Activated CD8-positive, alpha-beta memory T cell treated with anti-CD3 and anti-CD28 coated beads, Interleukin-2, amount 10 ng/mL, durations not matched to agents 7 days and 5 days (primary cell): ENCODE results near the gene CHD9NB. TPM values are rescaled to one million over a fixed set of nuclear protein-coding genes. Genes with fewer than 3 reads are reported as not detected.
"Not testable (repeated sequence)": the region's sequence is repeated elsewhere in the genome, so short reads cannot be mapped to it uniquely, and the experiment has no call there.

Source experiments
- ATAC-seq: fragments of 150-1000 bp; cut with Tn5 transposase; one replicate; pipeline ENCODE4 v1.10.0; 2021; ENCODE audit warnings: moderate library complexity
- CTCF ChIA-PET: fragments of 350-600 bp; sonication (Branson Sonifier 250); formaldehyde crosslinking; loops from one replicate; lab custom pipeline; 2021; ENCODE audit warnings: antibody characterized with exemption; lab: Charles Lee
- DNase-seq: peaks from one replicate; pipeline ENCODE4 v3.0.0-alpha.2; 2020
- H3K27ac Mint-ChIP-seq: one replicate; pipeline ENCODE4 v1.8.0; 2021; ENCODE audit warnings: mild to moderate bottlenecking, mixed read lengths
- H3K27me3 Mint-ChIP-seq: one replicate; pipeline ENCODE4 v1.8.0; 2021; ENCODE audit warnings: mixed read lengths
- H3K36me3 Mint-ChIP-seq: one replicate; pipeline ENCODE4 v1.8.0; 2021; ENCODE audit warnings: mild to moderate bottlenecking, mixed read lengths
- H3K4me1 Mint-ChIP-seq: one replicate; pipeline ENCODE4 v1.8.0; 2021; ENCODE audit warnings: mixed read lengths
- H3K4me3 Mint-ChIP-seq: one replicate; pipeline ENCODE4 v1.8.0; 2021; ENCODE audit warnings: mild to moderate bottlenecking, moderate library complexity, mixed read lengths
- H3K9me3 Mint-ChIP-seq: one replicate; pipeline ENCODE4 v1.8.0; 2022; ENCODE audit warnings: low read depth, mixed read lengths
- total RNA-seq, 2 experiments: library from RNA; stranded (reverse); gene quantifications; one replicate each; pipeline ENCODE4 v1.2.3, GENCODE V29; 2021

The CHD9NB gene
- total RNA-seq, 2 experiments from 2014 or later = 0.52 to 0.79 TPM

DNA sequence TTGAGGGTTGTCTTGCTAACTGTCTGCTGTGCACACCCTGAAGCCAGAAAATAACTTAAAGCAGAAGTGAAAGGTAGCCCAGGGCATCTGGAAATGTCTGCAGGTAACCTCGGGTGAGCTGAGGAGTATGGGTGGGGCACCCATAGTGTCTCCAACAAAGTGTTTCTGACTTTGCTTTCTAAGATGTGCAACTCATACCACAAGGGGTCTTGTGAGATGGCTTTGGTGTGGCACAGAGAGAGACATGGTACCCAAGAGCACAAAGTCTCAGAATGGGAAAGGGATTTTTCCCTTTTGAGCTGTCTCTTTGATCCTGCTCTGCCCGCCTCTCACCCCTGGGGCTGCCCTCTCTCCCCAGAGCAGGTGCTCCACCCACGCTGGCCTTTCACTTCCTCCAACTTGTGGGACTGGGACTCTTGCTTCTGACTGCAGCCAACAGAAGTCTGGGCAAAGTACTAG lies 9.0 kb upstream of the CHD9NB start:
- Mint-ChIP-seq H3K9me3 (no peaks in the 10 kb centered on the region), H3K4me1 (peaks cover 58% of the 10 kb centered on the region), H3K36me3 (peaks cover 5% of the 10 kb centered on the region), H3K4me3 (no peak overlapping the region), H3K27me3 (no peaks in the 10 kb centered on the region), H3K27ac (peak overlapping the region; percentile 64)
- DNase-seq (peak; percentile 43), ATAC-seq (peak; percentile 75)
- CTCF ChIA-PET = no interaction called here

DNA sequence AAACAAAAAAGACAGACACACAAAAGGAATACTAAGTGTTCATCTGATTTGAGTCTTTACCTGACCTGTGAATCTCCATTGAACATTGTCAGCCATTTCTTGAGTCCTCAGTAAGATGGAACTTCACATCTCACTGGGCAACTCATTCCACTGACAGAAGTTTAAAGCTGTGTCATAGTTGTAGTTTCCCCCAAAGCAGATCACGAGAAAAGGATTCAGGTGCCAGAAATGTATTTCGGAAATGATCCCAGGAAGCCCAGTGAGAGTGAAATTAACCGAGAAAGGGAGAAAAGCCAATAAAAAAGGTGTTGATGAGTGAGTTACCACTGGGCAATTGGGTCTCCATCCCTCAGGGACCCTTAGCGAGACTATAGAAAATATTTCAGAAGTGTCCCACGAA lies 8.6 kb upstream of the CHD9NB start:
- no peak for DNase-seq
- no peak overlapping the region for H3K4me3 Mint-ChIP-seq
- peak overlapping the region; percentile 64 for H3K27ac Mint-ChIP-seq
- H3K27me3 Mint-ChIP-seq = no peaks in the 10 kb centered on the region
- H3K9me3 Mint-ChIP-seq = no peaks in the 10 kb centered on the region
- peaks cover 59% of the 10 kb centered on the region for H3K4me1 Mint-ChIP-seq
- ATAC-seq = no peak
- H3K36me3 Mint-ChIP-seq = peaks cover 5% of the 10 kb centered on the region
- CTCF ChIA-PET = interaction anchor here (0.6 to 1.0 kb wide), 2 partner anchors 373 to 500 kb away, joined by 3 read pairs; partner anchors contain the start of gene RBL2

DNA sequence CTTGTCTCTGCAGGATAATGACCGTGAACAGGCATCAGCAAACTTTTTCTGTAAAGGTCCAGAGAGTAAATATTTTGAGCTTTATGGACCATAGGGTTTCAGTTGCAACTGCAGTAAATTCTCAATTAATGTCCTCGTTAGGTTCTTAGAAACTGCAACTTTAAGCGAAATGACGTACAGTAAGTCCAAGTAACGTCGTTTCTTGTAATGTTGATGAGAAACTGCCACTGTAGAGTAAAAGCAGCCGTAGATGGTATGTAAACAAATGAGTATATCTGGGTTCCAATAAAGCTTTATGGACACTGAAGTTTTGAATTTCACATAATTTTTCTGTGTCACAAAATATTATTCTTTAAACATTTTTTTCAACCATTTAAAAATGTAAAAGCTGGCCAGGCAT lies 7.0 kb upstream of the CHD9NB start:
- Mint-ChIP-seq H3K27ac (no peak overlapping the region), H3K4me3 (no peak overlapping the region), H3K4me1 (peaks cover 51% of the 10 kb centered on the region), H3K9me3 (no peaks in the 10 kb centered on the region), H3K27me3 (no peaks in the 10 kb centered on the region), H3K36me3 (peaks cover 5% of the 10 kb centered on the region)
- DNase-seq (no peak), ATAC-seq (no peak)
- CTCF ChIA-PET = no interaction called here

DNA sequence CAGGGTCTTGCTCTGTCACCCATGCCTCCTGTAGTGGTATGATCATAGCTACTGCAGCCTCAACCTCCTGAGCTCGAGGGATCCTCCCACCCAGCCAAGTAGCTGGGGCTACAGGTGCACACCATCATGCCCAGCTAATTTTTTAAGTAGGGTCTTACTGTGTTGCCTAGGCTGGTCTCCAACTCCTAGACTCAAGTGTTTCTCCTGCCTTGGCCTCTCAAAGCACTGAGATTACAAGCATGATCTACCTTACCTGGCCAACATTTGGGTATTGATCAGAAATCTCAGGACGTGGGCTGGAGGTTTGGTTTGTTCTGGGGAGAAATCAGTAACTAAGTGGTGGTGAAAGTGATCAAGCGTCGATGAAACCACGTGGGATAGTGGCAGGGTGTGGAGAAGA lies 6.2 kb upstream of the CHD9NB start:
- ATAC-seq = no peak
- no peaks in the 10 kb centered on the region for H3K9me3 Mint-ChIP-seq
- CTCF ChIA-PET = no interaction called here
- no peaks in the 10 kb centered on the region for H3K27me3 Mint-ChIP-seq
- H3K27ac Mint-ChIP-seq = no peak overlapping the region
- H3K36me3 Mint-ChIP-seq = peaks cover 5% of the 10 kb centered on the region
- peaks cover 50% of the 10 kb centered on the region for H3K4me1 Mint-ChIP-seq
- H3K4me3 Mint-ChIP-seq = no peak overlapping the region
- DNase-seq = no peak

DNA sequence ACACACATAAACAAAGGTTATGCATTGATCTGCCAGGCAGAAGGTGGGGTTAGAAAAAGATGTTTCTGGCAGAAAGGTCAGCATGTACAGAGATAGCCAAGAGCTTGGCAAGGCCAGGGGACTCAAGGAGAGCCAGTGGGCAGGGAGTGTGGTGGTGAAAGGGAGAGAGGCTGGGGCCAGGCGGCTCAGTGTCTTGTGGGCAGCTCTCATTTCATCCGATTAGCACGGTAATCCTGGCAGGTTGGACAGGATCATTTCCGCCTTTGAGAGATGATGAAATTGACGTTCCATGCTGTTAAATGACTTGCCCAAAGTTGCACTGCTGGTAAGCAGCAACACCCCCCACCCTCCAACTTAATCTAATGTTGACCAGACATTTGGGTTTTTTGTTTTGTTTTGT lies 5.7 kb upstream of the CHD9NB start:
- Mint-ChIP-seq H3K27me3 (no peaks in the 10 kb centered on the region), H3K4me1 (peaks cover 53% of the 10 kb centered on the region), H3K9me3 (no peaks in the 10 kb centered on the region), H3K27ac (no peak overlapping the region), H3K4me3 (no peak overlapping the region), H3K36me3 (peaks cover 5% of the 10 kb centered on the region)
- ATAC-seq (no peak), DNase-seq (no peak)
- CTCF ChIA-PET = interaction anchor here (1.4 kb wide), 1 partner anchor 71 kb away, joined by 5 read pairs; no protein-coding TSS in a partner anchor

DNA sequence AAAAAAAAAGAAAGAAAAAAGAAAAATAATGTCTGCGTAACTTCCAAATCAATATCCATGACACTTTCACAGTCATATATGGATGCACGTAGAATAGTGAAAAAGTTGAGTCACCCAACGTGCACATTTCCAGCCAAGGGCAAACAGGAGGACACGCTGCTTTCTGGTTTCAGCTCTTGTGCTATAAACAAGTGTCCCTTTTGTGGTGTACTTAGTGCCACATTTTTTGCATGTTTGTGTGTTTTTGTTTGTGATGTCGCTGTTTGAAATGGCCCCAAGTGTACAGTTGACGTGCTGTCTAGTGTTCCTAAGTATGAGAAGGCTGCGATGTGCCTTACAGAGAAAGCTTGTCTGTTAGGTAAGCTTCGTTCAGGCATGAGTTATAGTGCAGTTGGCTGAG lies 5.0 kb upstream of the CHD9NB start:
- Mint-ChIP-seq H3K4me3 (peak overlapping the region; percentile 1), H3K9me3 (no peaks in the 10 kb centered on the region), H3K27me3 (no peaks in the 10 kb centered on the region), H3K27ac (no peak overlapping the region), H3K36me3 (peaks cover 5% of the 10 kb centered on the region), H3K4me1 (peaks cover 59% of the 10 kb centered on the region)
- no peak for DNase-seq
- CTCF ChIA-PET = interaction anchor here (0.6 to 1.4 kb wide), 2 partner anchors 72 to 478 kb away, joined by 3 to 5 read pairs; no protein-coding TSS in a partner anchor
- no peak for ATAC-seq

DNA sequence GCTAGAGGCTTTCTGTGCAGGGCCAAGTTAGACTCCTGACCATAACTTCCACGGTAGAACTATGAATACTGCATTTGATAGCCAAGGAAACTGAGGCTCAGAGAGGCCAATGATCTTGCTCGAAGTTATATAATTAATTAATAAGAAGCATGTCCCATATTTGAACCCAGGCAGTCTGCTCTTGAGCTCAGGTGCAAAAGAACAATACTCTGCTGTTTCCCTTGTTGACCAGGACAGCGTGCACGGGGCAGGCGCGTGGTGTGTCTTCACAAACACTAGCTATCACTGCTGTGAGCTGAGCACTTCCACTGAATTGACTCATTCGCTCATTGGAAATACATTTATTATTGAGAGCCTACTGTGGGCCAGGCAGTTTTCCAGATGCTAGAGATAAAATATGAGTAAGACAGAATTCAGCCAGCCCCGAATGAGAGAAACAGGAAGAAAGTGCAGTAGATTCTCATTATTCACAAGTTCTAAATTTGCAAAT lies 3.7 kb upstream of the CHD9NB start:
- H3K9me3 Mint-ChIP-seq = no peaks in the 10 kb centered on the region
- no peak for ATAC-seq
- no peak overlapping the region for H3K27ac Mint-ChIP-seq
- no peak for DNase-seq
- CTCF ChIA-PET = interaction anchor here (1.0 to 4.1 kb wide), 7 partner anchors 9 to 493 kb away, joined by 4 to 52 read pairs (median 20); no protein-coding TSS in a partner anchor
- peaks cover 57% of the 10 kb centered on the region for H3K4me1 Mint-ChIP-seq
- peaks cover 5% of the 10 kb centered on the region for H3K36me3 Mint-ChIP-seq
- H3K27me3 Mint-ChIP-seq = no peaks in the 10 kb centered on the region
- no peak overlapping the region for H3K4me3 Mint-ChIP-seq

DNA sequence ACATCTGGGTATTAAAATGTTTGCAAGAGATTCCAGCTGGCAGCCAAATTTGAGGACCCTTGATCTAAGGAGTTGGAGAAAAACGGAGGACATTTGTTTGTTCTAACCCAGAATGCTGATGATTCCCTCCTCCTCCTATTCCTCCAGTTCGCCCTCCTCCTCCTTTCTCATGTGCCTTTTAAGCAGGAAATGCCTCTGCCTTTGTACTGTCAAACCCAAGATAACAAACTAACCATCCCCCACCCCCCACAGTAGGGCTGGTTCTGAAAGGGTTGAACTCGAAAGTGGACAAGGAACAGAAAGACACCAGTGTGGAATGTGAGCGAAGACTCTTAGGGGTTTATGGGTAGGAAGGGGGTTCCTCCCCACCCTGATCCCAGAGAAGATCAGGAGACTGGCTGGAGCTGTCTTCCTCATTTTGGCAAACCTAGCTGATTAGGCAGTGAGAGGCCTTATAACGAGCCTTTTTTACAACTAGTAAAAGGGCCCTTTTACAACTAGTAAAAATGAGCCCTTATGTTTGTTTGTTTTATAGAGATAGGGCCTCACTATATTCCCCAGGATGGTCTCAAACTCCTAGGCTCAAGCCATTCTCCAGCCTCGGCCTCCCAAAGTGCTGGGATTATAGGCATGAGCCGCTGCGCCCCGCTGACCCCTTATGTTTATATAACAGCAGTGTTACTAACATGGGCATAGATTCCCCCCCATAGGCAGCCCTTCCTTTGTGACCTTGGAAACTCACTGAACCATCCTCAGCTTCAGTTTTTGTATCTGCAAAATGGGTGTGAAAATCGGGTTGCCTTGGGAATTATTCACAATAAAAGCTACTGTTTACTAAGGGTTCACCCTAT lies 3.1 kb upstream of the CHD9NB start:
- H3K4me1 Mint-ChIP-seq = peaks cover 52% of the 10 kb centered on the region
- H3K9me3 Mint-ChIP-seq = no peaks in the 10 kb centered on the region
- peak overlapping the region; percentile 75 for H3K4me3 Mint-ChIP-seq
- DNase-seq (peak; percentile 44), ATAC-seq (no peak)
- CTCF ChIA-PET = interaction anchor here (0.6 to 4.1 kb wide), 33 partner anchors 9 to 648 kb away, joined by 3 to 52 read pairs (median 4); partner anchors contain the start of genes FTO and RPGRIP1L
- peak overlapping the region; percentile 79 for H3K27ac Mint-ChIP-seq
- no peaks in the 10 kb centered on the region for H3K27me3 Mint-ChIP-seq
- peaks cover 5% of the 10 kb centered on the region for H3K36me3 Mint-ChIP-seq

DNA sequence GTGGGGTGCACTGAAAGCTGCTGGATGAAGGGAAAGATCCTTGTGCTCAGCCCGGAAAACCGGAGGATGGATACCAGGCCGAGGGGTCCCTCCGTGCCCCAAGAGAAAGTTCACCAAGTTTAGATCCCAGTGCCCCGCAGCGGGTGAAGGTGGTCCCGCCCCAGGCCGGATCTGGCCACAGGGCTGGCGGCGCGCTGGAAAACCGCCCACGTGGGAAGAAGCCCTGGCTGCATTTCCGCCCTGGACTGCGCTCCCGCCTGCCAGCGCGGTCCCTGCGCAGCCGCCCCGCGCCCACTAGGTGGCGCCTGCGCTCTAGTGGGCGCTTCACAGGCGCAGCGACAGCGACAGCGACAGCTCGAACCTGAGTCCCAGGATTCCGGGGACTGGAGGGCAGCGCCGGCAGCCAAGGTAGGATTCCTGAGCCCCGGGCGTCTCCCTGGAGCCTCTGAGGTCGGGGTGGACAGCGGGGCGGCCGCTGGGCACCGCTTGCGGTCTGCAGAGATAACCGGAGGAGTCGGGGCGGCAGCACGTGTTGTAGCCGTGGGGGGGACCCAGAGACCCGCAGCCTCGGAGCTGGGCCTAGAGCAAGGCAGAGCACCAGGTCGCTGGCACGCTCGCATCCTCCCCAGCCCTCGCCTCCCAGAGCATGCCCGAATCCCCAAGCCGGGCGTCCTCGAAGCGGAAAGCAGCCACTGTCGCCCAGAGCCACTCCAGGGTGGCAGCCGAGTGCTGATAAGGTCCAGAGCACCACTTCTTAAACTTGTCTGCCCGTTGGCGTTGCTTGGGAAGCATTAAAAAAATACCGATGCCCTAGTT lies 2.2 kb upstream of the CHD9NB start, which contains the start of gene CHD9:
CHD9 (plus strand) TSS at position 322 of the 816 bp plus-strand sequence. CDS start 101,099 bp downstream, outside the sequence.
- H3K4me3 Mint-ChIP-seq = peak within 1 kb of the TSS; percentile 75
- no peaks in the 10 kb centered on the region for H3K9me3 Mint-ChIP-seq
- peaks cover 52% of the 10 kb centered on the region for H3K4me1 Mint-ChIP-seq
- DNase-seq = peak; percentile 82
- CTCF ChIA-PET = interaction anchor here (0.6 to 4.1 kb wide), 45 partner anchors 10 to 649 kb away, joined by 3 to 52 read pairs (median 4); partner anchors contain the start of genes FTO and RPGRIP1L
- H3K36me3 Mint-ChIP-seq = peaks cover 5% of the 10 kb centered on the region
- no peaks in the 10 kb centered on the region for H3K27me3 Mint-ChIP-seq
- H3K27ac Mint-ChIP-seq = peak within 1 kb of the TSS; percentile 87
- peak; percentile 93 for ATAC-seq

DNA sequence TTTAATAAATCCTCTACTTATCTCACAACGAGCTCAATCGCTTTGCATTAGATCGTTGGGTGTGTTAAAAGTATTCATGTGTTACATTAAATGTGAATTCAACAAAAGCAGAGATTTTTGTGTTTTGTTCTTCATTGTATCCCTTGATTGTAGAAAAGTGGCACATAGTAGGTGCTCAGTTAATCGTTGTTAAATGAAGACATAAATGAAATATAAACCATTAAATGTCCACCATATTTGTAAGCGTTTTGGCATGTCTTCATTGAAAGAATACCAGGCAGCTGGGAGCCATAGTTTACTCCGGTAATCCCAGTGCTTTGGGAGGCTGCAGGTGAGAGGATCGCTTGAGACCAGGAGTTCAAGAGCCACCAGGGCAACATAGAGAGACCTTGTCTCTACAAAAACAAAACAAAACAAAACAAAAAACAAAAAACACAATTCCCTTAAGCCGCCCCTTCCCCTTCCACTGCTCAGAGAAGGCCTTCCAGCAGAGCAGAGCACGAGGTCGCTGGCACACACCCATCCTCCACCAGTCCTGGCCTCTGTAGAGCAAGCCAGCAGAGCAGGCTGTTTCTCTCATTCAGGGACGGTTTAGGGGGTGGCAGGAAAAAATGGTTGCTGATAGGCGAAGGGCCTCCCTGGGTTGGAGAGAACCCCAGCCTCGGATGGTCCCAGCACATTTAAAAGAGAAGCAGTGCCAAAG lies 1.4 kb upstream of the CHD9NB start:
- H3K4me3 Mint-ChIP-seq = peak overlapping the region; percentile 75
- no peaks in the 10 kb centered on the region for H3K9me3 Mint-ChIP-seq
- CTCF ChIA-PET = interaction anchor here (0.9 to 4.1 kb wide), 25 partner anchors 10 to 496 kb away, joined by 3 to 52 read pairs (median 5); no protein-coding TSS in a partner anchor
- peak; percentile 49 for ATAC-seq
- H3K4me1 Mint-ChIP-seq = peaks cover 50% of the 10 kb centered on the region
- H3K36me3 Mint-ChIP-seq = peaks cover 5% of the 10 kb centered on the region
- peak; percentile 63 for DNase-seq
- H3K27ac Mint-ChIP-seq = peak overlapping the region; percentile 87
- no peaks in the 10 kb centered on the region for H3K27me3 Mint-ChIP-seq

DNA sequence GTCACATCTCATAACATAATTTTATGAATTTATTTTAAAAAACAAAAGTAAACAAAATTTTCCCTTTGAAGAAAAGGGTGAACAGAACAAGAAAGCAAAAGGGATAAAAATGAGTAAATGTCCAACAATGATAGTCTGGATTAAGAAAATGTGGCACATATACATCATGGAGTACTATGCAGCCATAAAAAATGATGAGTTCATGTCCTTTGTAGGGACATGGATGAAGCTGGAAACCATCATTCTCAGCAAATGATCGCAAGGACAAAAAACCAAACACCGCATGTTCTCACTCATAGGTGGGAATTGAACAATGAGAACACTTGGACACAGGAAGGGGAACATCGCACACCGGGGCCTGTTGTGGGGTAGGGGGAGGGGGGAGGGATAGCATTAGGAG lies 1.4 kb downstream of the CHD9NB start:
- H3K27me3 Mint-ChIP-seq, H3K9me3 Mint-ChIP-seq, H3K4me3 Mint-ChIP-seq, H3K27ac Mint-ChIP-seq, ATAC-seq, CTCF ChIA-PET, H3K36me3 Mint-ChIP-seq, DNase-seq: not testable (repeated sequence)
- peaks cover 29% of the 10 kb centered on the region for H3K4me1 Mint-ChIP-seq

DNA sequence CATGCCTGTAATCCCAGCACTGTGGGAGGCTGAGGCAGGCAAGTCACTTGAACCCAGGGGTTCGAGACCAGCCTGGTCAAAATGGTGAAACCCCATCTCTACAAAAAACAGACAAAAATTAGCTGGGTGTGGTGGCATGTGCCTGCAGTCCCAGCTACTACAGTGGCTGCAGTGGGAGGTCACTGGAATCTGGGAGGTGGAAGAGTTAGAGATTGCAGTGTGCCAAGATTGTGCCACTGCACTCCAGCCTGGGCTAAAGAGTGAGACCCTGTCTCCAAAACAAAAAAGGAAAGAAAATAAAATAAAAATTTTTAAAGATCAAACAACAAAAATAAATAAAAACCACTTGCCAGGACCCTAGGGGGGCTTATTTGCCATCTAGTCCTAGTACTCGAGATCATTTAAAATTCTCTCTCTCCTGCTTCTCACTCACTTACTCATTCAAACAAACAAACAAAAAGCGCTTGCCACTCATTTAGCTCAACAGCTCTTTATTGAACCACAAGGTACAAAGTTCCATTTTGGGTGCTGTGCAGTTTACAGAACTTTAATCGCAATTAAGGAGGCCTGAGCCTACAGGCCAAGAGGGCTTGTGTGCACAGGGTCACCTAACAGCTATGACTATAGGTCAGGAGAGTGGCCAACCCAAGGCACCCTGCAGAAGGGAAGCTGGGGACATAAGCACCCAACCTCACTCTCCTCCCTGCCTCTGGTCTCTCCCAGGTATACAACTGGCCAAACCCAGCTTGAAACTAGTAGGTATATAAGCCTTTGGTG lies 4.4 kb downstream of the CHD9NB start:
- H3K27ac Mint-ChIP-seq = no peak overlapping the region
- H3K4me3 Mint-ChIP-seq = no peak overlapping the region
- DNase-seq (no peak), ATAC-seq (no peak)
- H3K27me3 Mint-ChIP-seq = peaks cover 8% of the 10 kb centered on the region
- peaks cover 12% of the 10 kb centered on the region for H3K4me1 Mint-ChIP-seq
- H3K9me3 Mint-ChIP-seq = no peaks in the 10 kb centered on the region
- CTCF ChIA-PET = no interaction called here
- H3K36me3 Mint-ChIP-seq = no peaks in the 10 kb centered on the region
